HG02642 (cell line): Measurements from ENCODE around the gene MZB1.
"Not testable (repeated sequence)": the region's sequence is repeated elsewhere in the genome, so short reads cannot be mapped to it uniquely, and the experiment has no call there.

Source experiments
- ATAC-seq: cut with Tn5 transposase; IDR thresholded peaks from one replicate; pipeline ENCODE4 v1.9.1; 2021; ENCODE audit warnings: mild to moderate bottlenecking; ENCODE audit not compliant: unreplicated experiment, poor library complexity

The MZB1 gene

DNA sequence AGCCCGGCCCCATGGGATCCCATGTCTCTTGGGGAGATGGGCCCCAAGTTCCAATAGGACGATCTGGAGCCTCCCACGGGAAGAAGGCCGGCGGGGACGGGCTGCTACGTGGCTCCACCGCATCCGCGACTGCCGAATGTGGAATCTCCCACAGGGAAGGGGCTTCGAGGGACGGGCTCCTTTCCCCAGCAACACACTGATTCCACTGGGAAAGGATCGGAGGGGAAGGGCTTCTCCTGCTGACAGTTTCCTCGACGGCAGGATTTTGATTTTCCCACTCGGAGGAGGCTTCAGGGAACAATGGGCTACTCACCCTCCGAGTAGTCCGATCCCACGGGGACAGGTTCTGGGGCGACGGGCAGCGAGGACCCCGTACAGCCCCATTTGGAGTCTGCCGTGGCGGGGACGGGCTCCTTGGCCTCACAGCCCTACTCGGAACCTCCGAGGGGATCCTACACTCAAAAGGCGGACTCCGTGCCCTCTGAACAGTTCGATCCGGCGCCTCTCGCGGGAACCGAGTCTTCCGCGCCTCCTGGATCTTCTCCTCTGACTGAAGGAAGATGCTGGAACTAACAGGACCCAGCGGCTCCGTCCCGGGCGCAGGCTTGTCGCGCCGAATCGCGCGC lies 3.9 kb upstream of the MZB1 start:
- ATAC-seq, result no peak

DNA sequence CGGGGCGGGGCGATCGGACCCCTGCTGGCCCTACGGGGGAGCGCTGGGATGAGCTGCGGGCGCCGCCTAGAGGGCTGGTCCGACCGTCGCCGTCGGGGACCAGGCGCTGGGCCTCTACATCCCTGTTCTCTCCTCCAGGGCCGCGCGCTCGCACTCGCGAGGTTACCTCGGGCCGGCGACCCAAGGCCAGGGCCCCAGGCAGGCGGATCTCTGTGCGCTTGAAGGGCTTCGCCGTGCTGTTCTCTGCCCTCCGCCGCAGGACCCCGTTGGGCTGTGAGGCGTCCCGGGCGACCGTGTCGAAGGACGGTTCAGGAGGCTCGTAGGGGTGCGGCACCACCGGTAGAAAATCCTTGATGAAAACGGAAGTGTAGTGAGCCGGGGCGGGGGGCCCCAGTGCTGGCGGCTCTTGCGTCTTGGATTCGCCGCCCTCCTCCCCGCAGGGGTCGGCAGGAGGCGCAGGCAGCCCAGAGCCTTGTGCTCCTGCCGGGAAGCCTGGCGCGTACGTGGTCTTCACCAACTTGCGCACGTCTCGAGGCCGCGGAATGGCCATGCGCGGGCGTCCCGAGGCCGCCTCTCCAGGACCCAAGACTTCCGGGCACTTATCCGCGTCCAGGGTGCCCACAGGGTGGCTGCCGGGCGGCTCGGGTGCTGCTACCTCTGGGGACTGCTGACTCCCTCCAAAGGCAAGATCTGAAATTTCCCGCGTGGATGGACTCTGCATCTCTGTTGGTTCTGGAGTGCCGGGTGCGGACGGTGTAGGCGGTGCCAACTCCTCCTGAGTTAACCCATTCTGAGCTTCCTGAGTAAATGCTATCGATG lies 3.2 kb upstream of the MZB1 start:
- peak; percentile 52 for ATAC-seq

DNA sequence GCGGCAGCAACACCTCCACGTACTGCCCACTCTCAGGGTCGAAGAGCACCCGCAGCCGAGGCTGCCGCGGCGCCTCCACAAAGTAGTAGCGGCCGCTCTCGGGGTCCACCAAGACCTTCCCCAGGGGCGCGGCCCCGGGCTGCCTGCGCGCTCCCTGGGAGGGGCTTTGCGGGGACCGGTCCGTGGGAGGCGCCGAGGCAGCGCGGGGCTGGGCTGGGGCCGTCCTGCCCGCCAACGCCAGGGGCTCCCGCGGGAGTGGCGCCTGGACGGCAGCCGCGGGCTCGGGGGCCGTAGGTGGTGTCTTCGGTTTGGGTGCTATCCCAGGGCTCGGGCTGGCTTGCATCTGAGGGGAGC lies 2.6 kb upstream of the MZB1 start:
- ATAC-seq, result no peak

DNA sequence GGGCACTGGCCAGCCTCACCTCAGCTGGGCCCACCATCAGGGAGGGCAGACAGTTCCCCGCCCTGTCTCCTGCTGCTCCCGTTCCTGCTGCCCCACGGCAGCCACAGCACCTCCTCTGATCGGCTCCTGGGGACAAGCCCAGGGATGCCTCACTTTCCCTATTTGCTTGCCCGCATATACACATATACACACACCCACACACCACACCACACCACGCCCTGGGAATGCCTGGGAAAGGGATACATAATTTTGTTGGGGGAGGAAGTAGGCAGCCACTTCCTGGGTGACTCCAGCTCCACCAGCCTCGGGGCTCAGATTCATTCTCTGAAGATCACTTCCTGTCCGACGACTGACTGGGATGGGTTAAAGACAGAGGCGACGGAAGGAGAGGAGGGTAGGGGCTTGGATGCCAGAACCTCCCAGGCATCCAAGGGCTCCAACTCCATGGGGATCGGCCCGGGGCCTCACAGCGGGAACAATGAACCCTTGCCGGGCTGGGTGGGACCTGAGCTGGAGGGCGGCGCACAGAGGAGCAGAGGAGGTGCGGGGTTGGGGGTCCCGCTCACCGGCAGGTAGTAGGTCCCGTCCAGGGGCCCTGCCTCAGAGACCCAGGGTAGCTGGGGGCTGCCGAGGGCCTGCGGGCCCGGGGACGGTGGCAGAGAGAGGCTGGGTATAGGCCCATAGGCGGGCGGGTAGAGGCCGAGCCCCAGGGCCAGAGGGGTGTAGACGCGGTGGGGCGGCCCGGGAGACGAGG lies 2.0 kb upstream of the MZB1 start:
- ATAC-seq, result peak; percentile 0

DNA sequence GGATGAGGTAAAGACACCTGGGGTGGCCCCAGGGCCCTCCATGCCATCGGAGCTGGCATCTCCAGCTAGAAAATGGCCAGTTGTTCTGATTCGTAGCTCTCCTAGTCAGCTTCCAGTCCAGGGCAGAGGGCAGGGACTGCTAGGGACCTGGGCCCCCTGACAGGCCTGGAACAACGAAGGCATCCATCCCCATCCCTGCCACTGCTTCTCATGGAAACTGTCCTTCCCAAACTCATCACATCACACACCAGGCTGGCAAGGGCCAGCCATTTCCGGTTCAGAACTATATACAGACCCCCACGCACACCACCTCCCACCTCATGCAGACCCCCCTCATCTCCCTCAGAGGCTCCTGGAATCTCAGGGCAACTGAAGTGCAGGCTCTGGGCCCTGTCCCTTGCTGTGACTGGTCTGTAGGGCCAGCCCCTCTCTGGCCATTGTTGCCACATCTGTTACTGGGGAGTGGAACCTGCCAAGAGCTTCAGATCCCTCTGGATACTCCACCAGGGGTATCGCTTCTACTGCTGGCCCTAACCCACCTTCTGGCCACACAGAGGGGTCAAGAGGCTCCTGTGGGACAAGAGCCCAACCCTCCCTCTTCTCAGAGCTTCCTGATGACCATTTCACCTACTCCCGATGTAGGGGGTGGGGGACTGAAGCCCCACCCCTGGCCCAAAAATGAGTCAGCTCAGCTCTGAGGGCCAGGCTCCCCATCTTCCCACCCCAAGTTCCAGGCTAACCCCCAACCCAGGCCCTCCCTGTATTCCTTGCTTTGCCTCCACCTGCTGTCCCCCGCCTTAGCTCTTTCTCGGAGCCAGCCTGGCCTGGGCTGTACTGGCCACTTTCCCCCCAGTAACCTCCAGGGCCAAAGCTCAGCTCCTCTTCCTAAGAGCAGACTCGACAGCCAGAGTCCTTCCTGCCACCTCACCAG lies 1.2 kb upstream of the MZB1 start:
- ATAC-seq, result no peak

DNA sequence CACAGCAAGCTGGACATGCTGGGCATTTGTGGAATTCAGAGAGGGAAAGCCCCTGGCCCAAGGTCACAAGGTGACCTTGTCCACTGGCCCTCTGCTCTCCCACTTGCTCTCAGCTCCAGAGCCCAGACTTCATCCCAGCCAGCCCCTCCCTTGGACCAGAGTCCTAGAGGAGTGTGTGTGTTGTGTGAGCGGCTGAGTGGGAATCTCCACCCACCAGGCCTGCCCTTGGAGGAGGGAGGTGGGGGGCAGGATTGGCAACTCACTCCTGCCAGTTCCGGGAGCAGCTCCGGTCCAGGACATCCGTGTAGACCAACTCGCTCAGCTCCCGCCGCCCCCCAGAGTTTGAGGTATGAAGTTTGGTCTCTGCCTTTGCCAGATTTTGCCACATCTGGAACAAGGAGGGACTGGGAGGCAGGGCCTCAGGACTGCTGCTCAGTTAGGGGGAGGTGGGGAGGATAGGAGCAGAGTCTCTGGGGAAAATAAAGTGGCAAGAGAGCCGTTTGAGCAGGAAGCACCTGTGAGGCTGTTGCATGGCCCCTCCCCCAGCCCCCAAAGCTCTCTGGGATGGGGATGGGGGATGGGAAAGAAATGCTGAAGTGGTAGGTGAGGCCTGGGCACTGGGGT lies 1.4 kb downstream of the MZB1 start:
- no peak for ATAC-seq

DNA sequence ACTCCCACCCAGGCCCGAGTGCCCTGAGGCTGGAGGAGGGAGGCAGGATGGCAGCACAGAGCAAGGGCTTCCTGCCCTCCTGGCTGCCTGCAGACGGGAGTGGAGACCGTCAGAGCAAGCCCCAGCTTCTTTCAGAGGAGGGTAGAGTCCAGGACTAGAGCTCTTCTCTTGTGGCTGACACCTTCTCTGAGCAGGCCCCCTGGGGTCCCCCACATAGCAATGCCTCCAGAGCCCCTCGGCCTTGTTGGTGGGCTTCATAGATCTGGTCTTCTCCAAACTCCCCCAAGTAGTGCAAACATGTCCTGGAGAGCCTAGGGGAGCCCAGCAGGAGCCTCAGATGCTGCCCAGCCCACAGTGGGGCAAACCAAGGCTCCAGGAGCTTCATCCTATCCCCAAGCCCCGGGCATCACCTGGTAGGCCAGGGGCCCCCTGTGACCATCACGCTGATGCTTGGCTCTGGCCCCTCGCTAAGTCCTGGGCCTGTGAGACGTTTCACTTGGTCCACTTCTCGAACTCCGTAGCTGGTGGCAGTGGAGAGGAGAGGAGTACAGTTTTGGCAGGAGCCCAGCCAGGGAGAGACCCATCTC lies 2.0 kb downstream of the MZB1 start:
- ATAC-seq, result no peak

DNA sequence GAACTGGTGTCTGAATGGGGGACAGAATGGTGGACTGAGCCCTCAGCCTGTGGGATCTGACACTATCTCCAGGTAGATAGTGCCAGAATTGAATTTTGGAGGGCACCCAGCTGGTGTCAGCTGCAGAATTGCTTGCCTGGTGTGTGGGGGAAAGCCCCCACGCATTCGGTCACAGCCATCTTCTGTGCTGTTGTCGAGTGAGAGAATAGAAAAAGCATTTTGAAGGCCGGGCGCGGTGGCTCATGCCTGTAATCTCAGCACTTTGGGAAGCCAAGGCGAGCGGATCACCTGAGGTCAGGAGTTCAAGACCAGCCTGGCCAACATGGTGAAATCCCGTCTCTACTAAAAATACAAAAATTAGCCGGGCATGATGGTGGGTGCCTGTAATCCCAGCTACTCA lies 2.8 kb downstream of the MZB1 start:
- ATAC-seq, result not testable (repeated sequence)

DNA sequence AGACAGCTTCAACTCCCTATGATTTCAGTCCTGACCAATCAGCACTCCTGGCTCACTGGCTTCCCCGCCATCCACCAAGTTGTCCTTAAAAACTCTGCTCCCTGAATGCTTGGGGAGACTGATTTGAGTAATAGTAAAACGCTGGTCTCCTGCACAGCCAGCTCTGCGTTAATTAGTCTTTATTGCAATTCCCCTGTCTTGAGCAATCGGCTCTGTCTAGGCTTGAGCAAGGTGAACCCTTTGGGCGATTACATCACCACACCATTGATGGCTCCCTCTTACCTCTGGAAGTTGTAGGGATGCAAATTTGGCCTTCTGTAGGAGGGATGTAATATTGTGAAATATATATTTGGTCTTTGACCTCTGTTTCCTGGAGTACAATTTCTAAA lies 3.7 kb downstream of the MZB1 start:
- no peak for ATAC-seq

DNA sequence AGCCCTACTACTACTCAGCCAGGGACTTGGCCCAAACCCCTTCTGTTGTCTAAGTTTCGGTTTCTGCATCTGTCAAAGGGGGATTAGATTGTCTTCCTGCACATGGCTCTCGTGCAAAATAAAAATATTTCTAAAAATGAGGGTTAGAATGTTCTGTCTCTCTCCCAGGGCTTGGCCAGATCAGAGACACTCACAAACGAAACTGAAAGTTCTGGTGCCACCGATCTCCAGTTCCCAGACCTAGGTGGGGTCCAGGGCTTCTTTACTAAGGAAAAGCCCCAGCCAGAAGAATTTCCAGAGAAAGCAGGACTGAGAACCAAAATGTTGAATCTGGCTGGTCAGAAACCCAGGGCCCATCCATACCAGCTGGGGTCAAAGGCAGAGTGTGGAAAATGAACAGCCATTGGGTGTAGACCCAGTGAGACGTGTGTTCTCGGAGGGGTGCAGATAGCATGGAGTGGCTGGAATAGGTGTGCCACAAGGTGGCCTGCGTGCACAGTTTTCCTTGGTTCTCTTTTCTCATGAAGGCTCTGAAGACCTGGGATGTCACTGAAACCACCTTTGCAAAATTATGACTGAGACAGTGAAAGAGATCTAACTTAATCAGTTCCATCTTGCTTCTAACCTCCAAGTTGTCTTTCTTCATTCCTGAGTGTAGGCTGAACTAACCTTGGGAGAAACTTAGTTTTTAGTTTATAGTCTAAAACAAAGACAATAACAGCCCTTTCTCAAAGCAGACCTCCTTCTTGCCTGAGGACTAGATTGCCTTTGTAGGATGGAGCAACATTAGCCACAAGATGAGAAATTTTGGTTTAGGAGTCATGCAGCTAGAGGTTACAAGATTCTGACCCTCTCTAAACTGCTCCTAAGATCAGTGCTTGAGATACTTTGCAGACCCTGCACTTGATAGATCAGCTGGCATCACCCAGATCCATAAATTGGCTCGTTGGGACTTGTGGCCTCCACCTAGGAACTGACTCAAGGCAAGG lies 4.4 kb downstream of the MZB1 start:
- no peak for ATAC-seq

DNA sequence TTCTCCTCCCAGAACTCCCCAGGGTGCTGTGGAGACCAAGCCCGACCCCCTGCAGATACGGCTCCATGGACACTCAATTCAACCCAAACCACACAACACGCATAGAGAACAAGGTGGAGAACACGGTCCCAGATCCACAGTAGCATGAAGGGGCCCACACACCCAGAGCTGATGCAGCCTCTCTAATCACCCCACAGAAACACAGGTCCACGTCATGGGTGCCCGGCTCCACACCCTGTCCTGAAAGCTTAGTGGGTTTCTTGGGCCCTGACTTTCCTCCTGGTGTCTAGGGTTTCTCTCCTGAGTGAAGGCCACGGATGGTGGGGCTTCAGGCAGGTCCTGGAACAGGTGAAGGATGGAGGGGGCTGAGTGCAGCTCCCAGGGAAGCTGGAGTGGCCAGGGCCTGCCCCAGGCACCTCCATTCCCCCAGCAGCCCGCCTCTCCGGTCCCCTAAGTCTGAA lies 5.1 kb downstream of the MZB1 start:
- ATAC-seq, result no peak

DNA sequence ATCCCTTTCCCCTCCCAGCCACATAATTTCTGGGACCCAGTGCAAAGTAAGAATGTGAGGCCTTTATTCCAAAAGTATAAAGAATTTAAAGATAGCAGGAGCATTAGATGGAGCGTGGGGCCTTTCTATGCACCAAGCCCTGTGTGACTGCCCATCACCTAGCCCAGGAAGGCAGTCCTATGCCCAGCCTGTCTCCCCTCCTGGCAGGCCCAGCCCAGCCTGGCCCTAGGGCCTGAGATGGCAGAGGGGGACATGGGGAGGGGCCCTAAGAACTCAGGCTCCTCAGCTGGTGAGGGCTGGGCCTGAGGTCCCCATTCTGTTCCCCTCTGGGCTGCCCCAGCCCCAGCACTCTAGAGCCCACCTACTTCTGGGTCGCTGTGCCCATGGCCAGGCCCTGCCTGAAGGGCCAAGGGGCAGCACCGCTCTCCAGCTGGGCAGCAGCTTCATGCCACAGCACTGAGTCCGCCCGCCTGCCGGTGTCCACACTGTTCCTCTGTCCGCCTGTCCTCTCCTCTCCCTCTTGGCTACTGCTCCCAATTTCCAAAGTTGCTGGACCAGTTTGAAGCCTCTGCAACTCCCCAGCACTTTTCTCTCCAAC lies 5.6 kb downstream of the MZB1 start:
- ATAC-seq, result no peak

DNA sequence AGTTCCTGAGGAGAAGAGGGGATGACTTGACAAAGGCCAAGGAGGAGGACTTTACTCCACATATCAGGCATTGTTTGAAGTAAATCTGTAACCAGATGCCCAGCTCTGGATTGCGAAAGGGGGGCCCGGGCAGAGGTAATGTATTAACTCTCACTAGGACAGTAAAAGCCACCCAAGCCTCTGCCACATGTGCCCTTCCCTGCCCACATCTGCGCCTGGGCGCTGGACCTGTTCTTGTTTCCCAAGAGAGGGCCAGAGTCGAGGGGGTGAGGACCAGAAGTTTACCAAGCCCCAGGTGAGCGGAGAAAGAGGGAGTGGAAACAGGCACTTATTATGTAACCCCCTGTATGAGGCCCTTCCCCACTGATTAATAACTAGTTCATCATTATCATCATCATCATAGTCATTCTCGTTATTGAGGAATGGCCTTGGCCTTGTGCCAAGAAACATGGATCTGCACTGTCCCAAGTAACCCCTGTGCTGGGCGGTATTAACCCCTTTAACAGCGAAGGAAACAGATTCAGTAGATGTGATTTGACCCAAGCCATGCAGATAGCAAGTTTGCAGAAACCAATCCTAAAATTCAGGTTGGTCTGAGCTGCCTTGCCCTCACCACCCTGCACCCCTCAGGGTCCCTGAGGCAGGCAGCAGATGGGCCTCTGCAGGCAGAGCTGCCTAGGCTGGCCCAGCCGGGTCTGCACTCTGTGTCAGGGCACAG lies 6.3 kb downstream of the MZB1 start, which contains the start of gene SLC23A1:
Gene SLC23A1 (minus strand): TSS at position 23 of the 718 bp plus-strand sequence. CDS start 44 bp downstream, outside the sequence.
- no peak for ATAC-seq

DNA sequence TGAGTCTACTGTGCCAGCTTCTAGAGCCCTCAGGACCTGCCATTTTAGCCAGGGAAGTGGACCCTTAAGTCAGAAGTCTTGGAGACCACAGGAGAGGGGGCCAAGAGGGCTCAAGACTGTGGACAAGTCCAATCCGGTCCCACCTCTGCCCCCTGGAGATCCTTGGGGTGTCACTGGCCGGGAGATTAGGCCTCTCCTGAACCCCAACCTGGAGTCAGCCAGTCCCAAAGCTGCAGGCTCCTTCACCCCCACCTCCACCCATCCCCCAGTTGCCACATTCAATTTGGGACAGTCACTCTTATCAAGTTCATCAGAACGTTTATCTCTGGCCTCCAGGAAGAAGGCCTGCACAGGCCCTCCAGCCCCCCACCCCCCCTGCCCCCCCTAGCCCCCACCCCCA lies 6.9 kb downstream of the MZB1 start:
- ATAC-seq, result no peak

DNA sequence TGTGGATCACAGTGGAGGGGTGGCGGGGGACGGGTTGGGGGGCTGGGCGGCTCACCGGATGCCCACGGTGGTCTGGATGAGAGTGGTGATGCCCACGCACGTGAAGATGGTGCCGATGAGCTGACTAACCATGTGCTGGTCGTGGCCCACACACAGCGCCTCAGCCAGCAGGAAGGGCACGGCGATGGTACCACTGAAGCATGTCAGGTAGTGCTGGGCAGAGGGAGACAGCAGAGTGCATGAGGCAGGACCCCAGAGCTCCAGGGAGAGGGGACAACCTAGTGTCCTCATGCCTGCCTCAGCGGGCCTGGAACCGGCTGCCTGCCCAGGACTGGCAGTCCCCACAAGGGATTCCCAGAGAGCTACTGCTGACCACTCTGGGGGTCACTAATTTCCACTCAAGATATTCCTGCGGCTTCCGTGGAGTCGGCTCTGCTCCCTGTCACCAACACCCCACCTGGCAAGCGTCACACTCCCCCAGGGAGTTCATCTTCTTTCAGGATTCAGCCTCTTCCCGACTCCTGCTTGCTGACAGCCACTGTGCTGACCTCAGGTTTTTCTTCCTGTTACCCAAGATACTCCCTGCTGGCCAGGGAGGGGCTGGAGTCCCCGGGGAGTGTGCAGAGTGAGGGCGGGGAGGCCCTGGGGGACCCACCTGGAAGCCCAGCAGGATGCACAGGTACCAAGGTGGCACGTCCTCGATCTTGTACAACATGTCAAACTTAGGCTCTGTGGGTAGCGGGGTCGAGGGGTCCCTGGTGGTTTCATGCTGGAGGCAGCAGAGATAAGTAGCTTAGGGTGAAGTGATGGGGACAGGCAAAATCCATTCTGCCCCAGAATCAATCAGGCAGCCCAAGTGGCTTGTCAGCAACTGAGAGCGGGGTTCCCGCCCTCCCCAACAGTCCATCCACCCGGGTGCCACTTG lies 7.6 kb downstream of the MZB1 start:
- ATAC-seq, result no peak
